Tibial nerve (tissue), 3 donors: ENCODE data around the gene CENPL.

ENCODE experiments used
- EP300 ChIP-seq, 2 donors: sonication (generic); formaldehyde crosslinking; IDR thresholded peaks; one replicate each; pipeline ENCODE4 v1.6.1; 2017; ENCODE audit warnings: antibody characterized with exemption in 2 of 2, mild to moderate bottlenecking in 1 of 2
- POLR2A ChIP-seq, 2 donors: fragments of 450-650 bp; IDR thresholded peaks; one replicate each; pipeline ENCODE4 v1.6.1; 2017; ENCODE audit warnings: antibody characterized with exemption in 2 of 2, mild to moderate bottlenecking in 2 of 2, moderate library complexity in 2 of 2

- TF ChIP-seq POLR2A (IDR thresholded peaks at IDR 0.05): no peak
- no peak for TF ChIP-seq EP300 (IDR thresholded peaks at IDR 0.05)
Measured at GRCh38 chr1:173758980-173759379, 65.7 kb downstream of the CENPL start.
